GM19467 (cell line): ENCODE data around the gene TYMS.

ENCODE experiments used
- ATAC-seq: cut with Tn5 transposase; IDR thresholded peaks from one replicate; pipeline ENCODE4 v1.9.1; 2021; ENCODE audit warnings: mild to moderate bottlenecking, moderate library complexity; ENCODE audit not compliant: unreplicated experiment

Gene TYMS

DNA sequence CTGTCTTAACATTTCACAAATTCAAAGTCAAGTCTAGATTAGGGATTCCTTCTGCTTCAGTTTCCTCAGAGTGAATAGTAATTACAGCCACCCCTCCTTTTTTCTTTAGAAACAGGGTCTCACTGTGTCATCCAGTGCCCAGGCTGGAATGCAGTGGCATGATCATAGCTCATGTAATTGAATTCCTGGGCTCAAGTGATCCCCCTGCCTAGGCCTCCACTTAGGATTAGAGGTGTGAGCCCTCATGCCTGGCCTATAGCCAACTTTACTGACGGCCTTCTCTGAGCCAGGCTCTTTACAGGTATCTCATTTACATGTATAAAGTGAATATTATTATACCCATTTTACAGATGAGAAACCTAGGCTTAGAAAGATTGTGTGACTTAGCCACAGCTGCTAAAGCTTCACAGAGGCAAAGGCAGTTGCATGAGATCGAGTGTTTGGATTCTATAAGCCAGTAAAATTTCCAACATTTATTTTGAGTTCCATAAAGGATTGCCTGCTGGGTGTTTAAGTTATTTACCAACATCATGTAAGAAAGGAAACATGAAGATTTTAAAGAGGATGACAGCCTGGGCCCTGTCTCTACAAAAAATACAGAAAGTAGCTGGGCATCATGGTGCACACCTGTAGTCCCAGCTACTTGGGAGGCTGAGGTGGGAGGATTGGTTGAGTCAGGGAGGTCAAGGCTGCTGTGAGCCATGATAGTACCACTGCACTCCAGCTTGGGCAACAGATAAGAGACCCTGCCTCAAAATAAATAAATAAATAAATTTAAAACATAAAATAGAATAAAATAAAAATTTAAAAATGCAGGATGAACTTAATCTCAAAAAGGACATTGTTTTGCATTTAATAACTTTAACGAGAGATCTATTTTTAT is 53.2 kb downstream of the TYMS start:
- no peak for ATAC-seq

DNA sequence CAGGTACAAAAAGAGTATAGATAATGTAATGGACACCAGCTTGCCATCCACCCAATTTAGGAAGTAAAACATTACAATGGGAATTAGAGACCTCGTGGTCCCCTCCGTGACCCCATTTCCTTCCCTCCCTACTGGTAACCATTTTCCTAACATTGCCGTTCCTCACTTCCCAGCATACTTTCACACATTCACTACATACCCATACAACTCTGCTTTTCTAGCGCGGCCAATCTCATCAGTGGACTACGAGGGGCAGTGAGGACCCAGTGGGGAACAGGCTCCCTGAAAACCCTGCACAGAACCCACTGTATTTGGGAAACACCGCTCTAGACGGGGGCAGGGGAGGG is 53.8 kb downstream of the TYMS start:
- ATAC-seq, result peak; percentile 22

DNA sequence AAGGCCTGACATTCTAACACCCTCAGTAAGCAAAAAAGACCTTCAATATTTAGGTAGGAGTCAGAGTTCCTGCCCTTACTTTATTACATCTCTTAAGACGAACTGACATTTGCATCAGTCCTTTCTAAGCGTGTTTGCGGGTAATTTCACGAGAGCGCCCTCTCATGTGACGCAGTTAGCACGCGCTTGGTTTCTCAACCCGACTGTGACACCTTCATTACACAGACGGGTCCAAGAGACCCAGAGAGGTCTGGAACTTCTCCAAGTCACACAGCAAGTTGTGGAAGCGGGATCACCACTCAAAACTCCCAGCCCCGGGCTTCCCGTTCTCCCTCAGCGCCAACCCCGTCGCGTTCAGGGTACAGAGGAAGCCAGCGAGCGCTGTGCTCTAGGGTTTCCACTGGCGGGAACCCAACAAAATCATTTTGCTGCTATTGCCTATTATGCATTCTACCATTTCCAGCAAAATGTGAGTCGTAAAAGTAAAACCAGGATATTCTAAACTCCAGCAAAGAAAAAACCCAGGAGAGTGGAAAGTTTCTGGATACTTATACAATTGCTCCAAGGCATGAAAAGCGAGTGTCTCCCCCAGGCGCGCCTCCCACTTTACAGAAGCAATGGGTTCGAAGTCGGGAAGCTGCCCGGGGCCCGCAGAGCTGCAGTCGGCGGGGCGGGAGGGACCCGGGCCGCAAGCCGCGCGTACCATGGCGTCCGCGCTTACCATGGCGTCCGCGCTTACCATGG is 54.4 kb downstream of the TYMS start:
- ATAC-seq, result peak; percentile 59

GRCh38 chr18:712401-713134 is 55.1 kb downstream of the TYMS start, which contains the start of gene ENOSF1:
Gene ENOSF1 (minus strand): TSS chr18:712630. CDS start chr18:712587, 43 bp downstream.
- ATAC-seq, result peak; percentile 85

- no peak for ATAC-seq
These were observed 55.7 kb downstream of the TYMS start for GRCh38 chr18:713135-713490.

- ATAC-seq, result no peak
These were observed 58.2 kb downstream of the TYMS start for GRCh38 chr18:715626-716025.

DNA sequence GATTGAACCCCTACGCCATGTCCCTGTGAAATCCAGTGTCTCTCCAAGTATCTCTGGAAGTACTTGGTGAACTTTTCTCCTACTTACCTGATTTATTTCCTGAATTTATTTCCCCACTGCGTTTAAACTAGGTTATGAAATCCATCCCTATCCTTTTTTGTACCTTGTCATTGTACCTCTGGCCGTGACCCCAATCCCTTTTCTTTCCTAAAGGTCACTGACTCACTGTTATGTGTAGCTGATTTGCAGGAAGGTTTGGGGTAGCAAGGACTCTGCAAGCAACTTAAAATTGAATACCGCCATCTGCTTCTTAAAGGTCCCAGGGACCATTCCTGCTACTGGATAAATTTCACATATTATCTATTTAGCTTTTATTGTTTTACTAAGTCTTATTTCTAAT is 59.5 kb downstream of the TYMS start:
- ATAC-seq, result no peak
